ENCODE measurements around the gene SIRT1.

DNA sequence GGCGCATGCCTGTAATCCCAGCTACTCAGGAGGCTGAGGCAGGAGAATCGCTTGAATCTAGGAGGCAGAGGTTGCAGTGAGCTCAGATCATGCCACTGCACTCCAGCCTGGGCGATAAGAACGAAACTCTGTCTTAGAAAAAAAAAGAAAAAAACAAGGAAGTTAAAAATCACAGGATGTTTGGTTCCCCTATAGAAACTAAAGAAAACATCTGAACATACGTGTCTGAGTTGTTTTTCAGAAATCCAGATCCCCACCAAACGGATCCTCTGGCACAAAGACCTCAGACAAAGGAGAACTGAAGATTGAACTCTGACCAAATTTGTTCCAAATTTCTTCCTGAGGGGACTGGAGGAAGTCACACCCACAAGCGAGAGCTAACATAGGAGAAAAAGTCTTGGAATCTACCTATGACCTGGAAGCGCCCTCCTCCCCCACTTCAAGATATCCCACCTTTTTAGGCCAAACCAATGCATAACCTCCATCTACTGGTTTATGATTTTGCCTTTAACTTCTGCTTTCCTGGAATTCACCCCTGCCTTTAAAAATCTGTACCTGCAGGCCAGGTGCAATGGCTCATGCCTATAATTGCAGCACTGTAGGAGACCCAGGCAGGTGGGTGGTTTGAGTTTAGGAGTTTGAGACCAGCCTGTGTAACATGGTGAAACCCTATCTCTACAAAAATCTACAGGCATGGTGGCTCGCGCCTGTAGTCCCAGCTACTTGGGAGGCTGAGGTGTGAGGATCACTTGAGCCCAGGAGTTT lies 19.7 kb upstream of the SIRT1 start:
- TF ChIP-seq, protein P1, sequence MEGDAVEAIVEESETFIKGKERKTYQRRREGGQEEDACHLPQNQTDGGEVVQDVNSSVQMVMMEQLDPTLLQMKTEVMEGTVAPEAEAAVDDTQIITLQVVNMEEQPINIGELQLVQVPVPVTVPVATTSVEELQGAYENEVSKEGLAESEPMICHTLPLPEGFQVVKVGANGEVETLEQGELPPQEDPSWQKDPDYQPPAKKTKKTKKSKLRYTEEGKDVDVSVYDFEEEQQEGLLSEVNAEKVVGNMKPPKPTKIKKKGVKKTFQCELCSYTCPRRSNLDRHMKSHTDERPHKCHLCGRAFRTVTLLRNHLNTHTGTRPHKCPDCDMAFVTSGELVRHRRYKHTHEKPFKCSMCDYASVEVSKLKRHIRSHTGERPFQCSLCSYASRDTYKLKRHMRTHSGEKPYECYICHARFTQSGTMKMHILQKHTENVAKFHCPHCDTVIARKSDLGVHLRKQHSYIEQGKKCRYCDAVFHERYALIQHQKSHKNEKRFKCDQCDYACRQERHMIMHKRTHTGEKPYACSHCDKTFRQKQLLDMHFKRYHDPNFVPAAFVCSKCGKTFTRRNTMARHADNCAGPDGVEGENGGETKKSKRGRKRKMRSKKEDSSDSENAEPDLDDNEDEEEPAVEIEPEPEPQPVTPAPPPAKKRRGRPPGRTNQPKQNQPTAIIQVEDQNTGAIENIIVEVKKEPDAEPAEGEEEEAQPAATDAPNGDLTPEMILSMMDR (conservative IDR thresholded peaks at IDR 0.05 in 1 of 2, IDR thresholded peaks at IDR 0.05 in 1 of 2; ENCODE audit: low read depth in 1 of 2, low read length in 2 of 2) = no peak
- no peak for TF ChIP-seq EZH2 (IDR thresholded peaks at IDR 0.05; ENCODE audit: low read length, missing control alignments)

Data from fibroblast of lung (primary cell).